SH-SY5Y (cell line): ENCODE measurements around the gene ANXA7.

Experiments
- GATA2 ChIP-seq: IDR thresholded peaks from 2 replicates; pipeline ENCODE4 v1.6.1; 2011; ENCODE audit warnings: mild to moderate bottlenecking, low read depth, low read length
- GATA3 ChIP-seq: IDR thresholded peaks from 2 replicates; pipeline ENCODE4 v1.6.1; 2011; ENCODE audit warnings: low read depth, mild to moderate bottlenecking, low read length, moderate library complexity

ANXA7 gene

GRCh38 chr10:73338801-73339368, 75.0 kb downstream of the ANXA7 start:
- no peak for TF ChIP-seq GATA3
- no peak for TF ChIP-seq GATA2

- TF ChIP-seq GATA3: no peak
- no peak for TF ChIP-seq GATA2
Measured at GRCh38 chr10:73333202-73333601, 80.7 kb downstream of the ANXA7 start.

GRCh38 chr10:73332379-73332778, 81.5 kb downstream of the ANXA7 start:
- TF ChIP-seq GATA3 (no peak), GATA2 (no peak)
